ENCODE measurements around the gene TBX15.

The TBX15 gene

GRCh38 chr1:119001181-119002027 is 13.3 kb upstream of the TBX15 start:
- no peak for DNase-seq

- no peak for DNase-seq
These were observed 12.4 kb upstream of the TBX15 start for GRCh38 chr1:119000371-119001180.

DNA sequence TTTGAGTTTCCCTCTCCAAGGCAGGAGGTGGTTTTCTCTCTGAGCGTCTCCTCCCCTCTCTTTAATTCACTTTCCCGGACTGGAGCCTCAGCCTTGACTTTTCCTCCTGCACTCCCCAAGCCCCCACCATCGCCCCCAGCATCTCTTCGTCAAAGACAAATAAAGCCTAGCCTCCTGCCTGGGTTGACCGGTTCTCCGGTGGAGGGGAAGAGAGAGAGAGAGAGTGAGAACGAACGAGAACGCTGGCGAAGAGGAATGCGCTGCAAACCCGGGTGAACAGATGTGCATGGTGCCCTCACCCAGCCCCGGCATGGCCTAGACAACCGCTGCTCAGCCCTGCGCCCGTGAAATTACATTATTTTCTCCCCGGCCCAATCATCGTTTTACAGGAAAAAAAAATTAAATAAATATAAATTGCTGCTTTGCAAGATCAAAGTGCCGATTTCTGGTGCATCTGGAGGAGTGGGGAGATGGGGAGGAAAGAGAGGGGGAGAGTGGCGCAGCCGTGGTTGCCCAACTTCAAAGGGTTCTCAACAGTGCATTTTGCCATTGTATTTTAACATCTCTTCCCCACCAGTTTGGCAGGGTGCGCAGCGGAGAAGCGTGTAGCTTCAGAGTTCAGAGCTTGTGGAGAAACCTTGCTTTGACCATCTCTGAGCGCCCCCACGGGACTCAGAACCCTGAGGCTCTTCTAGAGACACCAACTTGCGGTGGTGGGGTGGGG is 11.4 kb upstream of the TBX15 start:
- DNase-seq, result no peak

GRCh38 chr1:118998171-118998570 is 10.0 kb upstream of the TBX15 start:
- DNase-seq, result no peak

DNA sequence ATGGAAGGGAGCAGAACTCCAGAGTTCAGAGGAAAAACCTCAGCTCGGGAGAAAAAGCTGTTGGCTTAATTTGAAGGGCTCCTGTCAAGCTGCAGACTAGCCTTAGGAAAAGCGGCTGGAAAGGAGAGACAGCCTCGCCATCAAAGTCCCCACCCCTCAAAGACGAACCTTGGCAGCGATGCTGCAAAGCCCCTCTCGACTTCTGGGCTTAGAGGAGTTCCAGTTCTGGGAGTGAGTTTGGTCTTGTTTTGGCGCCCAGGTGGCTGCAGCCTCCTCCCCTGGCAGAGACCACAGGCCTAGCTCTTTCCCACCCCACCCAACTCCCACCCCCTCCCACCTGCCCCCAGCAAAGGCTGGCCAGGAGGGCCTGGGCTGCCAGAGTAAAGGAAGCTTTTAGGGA is 9.1 kb upstream of the TBX15 start:
- no peak for DNase-seq

- no peak for DNase-seq
These were observed 7.3 kb upstream of the TBX15 start for GRCh38 chr1:118995312-118996016.

- no peak for DNase-seq
These were observed 5.5 kb upstream of the TBX15 start for GRCh38 chr1:118993700-118994026.

GRCh38 chr1:118992868-118993699 is 4.9 kb upstream of the TBX15 start:
- no peak for DNase-seq

GRCh38 chr1:118992237-118992825 is 4.2 kb upstream of the TBX15 start:
- no peak for DNase-seq

DNA sequence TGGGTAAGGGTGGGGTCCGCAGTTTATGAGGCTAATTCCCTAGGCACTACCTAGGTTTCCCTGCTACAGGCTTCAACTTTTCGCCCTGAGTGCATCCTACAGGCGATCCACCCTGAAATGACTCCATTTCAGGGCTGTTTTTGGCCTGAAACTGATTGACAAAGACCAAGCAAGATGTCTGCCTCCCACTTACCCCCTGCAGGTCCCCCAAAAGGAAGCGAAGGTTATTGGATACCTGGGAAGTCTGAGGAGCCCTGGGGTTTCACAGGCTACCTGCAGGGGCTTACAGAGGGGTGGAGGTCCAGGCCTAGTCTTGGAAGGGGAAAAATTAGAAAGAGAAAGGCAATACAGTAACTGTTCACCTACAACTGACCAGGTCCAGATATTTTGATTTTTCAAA is 3.3 kb upstream of the TBX15 start:
- DNase-seq, result no peak

GRCh38 chr1:118990513-118991152 is 2.5 kb upstream of the TBX15 start:
- DNase-seq, result no peak

GRCh38 chr1:118989878-118990378 is 1.8 kb upstream of the TBX15 start:
- no peak for DNase-seq

GRCh38 chr1:118989006-118989815 is 1.1 kb upstream of the TBX15 start:
- DNase-seq, result no peak

DNA sequence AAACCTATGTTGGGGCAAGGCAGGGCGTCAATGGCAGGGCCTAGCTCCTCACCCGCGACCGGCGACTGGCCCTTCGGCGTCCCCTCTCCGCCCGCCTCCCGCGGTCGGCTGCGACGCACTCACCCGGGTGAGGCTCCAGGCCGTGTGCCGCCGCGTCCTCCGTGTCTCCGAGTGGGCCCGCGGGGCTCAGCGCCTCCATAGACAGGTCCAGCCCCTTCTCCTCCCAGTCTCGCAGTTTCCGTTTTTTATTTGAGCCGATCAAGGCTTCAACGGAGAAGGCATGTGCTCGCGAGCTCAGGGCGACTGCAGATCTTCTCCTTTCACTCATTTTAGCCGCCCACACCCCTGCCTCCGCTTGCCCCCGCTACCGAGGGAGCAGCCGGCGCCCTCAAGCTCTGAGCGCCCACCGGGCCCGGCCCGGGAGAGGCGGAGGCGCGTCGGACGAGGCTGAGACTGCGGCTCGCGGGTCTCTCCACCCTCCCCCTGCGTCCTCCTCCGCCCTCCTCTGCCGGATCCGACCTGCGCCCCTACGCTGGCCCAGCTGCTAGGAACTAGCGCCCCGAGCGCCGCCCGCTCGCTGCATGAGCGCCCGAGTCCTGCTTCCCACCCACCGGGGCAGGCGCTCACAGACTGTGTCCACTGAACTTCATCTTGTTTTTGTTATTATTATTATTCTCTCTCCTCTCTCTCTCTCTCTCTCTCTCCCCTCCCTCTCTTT is 516 bp downstream of the TBX15 start:
- peak in 1 of 2 experiments; percentile 24 for DNase-seq

DNA sequence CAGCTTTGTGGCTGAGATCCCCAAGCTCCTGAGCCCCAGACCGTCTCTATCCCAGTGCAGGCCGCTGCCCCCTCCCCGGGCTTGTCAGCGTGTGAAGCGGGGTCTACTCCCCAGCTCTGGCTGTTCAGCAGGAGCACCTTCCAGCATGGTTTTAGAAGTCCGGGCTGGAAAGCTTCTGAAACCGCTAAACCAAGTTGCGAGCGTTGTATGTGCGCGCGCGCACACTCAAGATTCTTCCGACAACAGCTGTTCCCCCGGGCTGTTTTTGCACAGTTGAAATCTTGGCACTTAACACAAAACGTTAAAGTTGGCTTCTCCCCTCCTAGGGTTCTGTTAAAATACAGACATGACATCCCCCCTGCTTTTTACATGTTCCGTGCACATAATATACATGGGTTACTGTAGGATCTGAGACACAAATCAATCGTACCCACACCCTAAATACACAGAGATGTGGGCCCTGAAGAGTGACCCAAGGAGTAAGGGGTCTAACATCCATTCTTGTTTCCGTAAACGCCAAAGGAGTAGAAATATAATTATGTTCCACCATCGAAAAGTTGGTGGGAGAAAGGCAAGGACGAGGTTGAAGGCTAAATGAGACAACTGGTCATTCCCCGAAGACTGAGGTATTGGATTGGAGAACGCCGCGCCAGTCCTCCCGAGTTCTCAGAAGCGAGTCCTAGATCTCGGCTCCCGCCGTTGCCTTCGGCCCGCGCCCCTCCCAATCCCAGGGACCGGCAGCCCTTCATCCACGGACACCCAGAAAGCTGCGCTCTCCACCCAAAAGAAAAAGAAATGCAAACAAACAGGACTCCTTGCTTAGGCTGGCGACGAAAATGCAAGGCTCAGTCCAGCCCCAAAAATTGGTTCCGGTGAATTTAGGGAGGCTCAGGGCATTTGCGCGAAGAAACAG is 1.3 kb downstream of the TBX15 start:
- peak in 1 of 2 experiments; percentile 28 for DNase-seq

DNA sequence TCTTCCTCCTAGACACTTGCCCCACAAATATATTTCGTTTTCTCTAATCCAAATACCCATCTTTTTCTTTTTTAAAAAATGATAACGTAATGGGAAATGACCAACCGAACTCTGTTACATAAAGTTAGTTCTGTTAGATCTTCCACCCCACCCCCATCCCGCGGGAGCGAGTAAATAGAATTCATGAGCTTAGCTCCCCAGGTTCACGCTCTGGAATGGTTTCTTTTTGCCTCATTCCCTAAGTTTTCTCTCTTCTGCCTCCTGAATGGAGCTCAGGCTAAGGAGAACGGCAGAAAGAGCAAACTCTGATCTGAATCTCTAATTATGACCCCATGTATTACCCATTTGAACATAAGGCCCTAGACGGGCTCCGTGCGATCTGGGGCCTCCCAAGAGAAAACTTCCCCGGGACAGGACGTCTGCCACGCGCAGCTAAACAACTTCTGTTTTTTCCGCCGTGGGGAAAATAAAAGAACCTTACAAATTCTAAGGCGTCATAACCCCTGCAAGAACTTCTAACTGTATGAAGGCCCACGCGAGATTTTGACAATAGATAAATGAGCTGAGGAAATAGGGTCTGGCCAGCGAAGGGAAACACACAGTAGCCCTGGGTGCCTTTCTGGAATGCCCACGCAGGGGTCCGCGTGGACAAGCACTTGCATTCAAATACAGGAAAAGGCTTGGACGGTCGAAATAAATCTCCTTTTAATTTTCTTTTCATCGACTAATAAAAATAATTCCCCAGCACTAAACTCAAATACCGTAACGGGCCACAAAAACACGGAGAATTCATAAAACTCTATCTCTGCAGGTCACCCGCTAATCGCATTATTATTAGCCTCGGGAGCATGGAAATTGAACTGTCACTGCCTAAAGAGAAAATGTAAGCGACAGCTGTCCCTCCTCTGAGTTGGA is 2.2 kb downstream of the TBX15 start:
- DNase-seq, result no peak
